Adrenal gland (tissue), 12 donors: Measurements from ENCODE around the gene ST6GALNAC4. TPM values are rescaled to one million over a fixed set of nuclear protein-coding genes. Genes with fewer than 3 reads are reported as not detected.
A peak's percentile ranks its signal among the peaks of the same experiment; 100 is the strongest.

ENCODE experiments used
- DNase-seq, 7 donors: peaks; one replicate each; pipeline ENCODE4 v3.0.0-alpha.2; 2019 to 2020
- H3K27ac ChIP-seq, 5 donors: fragments of 200-600 bp; sonication (generic) in 4 of 5; 1 replicate in 3 of 5; 2 replicates in 2 of 5; pipeline versions ENCODE4 v1.5.1 to v1.8.0; 2016 to 2020; ENCODE audit warnings: mild to moderate bottlenecking in 1 of 5
- H3K27me3 ChIP-seq: fragments of 200-600 bp; 2 replicates; pipeline ENCODE4 v1.8.0; 2021
- H3K36me3 ChIP-seq, 2 donors: fragments of 200-600 bp; replicated peaks in 1 of 2; 1 replicate in 1 of 2; 2 replicates in 1 of 2; pipeline versions ENCODE4 v1.5.1 to v1.8.0; 2018 to 2022
- H3K4me1 ChIP-seq, 2 donors: fragments of 200-600 bp; replicated peaks in 1 of 2; 1 replicate in 1 of 2; 2 replicates in 1 of 2; pipeline versions ENCODE4 v1.5.1 to v1.8.0; 2018 to 2021
- H3K4me3 ChIP-seq, 4 donors: fragments of 200-600 bp; sonication (generic) in 3 of 4; one replicate each; pipeline ENCODE4 v1.5.1; 2016 to 2018
- H3K9me3 ChIP-seq, 3 donors: fragments of 200-600 bp; sonication (generic) in 1 of 3; replicated peaks in 1 of 3; 1 replicate in 2 of 3; 2 replicates in 1 of 3; pipeline versions ENCODE4 v1.5.1 to v1.8.0; 2016 to 2021
- CTCF ChIP-seq, 6 experiments: fragments of 450-650 bp in 4 of 6; fragments of 200-600 bp in 2 of 6; sonication (generic) in 1 of 6; IDR thresholded peaks; 1 replicate in 5 of 6; 2 replicates in 1 of 6; pipeline versions ENCODE4 v1.5.1 to v1.8.0; 2016 to 2021; ENCODE audit warnings: antibody characterized with exemption in 6 of 6, mild to moderate bottlenecking in 2 of 6, moderate library complexity in 1 of 6
- POLR2A ChIP-seq, 2 donors: fragments of 450-650 bp; IDR thresholded peaks; one replicate each; pipeline ENCODE4 v1.6.1; 2017; ENCODE audit warnings: antibody characterized with exemption in 2 of 2, mild to moderate bottlenecking in 2 of 2, moderate library complexity in 1 of 2
- WGBS, 4 donors: extraction: QIAGEN DNeasy Blood & Tissue Kit in 2 of 4; methylation state at CpG; one replicate each; pipeline versions ENCODE4 v1.1.5 to v1.1.7; 2013 to 2017; 5-methylcytosine and 5-hydroxymethylcytosine counted together
- intact Hi-C, 2 donors: fragments of 100-400 bp; cut with DNase I; formaldehyde crosslinking; loops; one replicate each; pipeline versions ENCODE4 v1.14.1 to v1.15.0; 2022 to 2023
- polyA plus RNA-seq, 3 donors: library from polyadenylated mRNA; stranded (reverse); fragments of 200-250 nt in 2 of 3; fragments of 350-450 nt in 1 of 3; fragmentation: Illumina TruSeq in 1 of 3; extraction: RNeasy Lipid Tissue Mini Kit (QIAGEN cat#74804) in 1 of 3; gene quantifications; one replicate each; pipeline ENCODE4 v1.2.3, GENCODE V29; 2013 to 2014
- total RNA-seq, 9 donors: library from RNA; depleted of rRNA in 4 of 9; stranded (reverse); fragments of >200 nt in 4 of 9; fragments of 120-200 nt in 1 of 9; fragmentation: NEBNext Ultra II Directional in 1 of 9; extraction: Animal tissue kit (Norgen Biotek cat#: 25700) in 1 of 9; gene quantifications; one replicate each; pipeline versions ENCODE4 v1.1.0 to v1.2.4, GENCODE V29; 2013 to 2023
- donor health status: healthy with polysubstance abuse.
- donor health status: Bipolar disorder and iron deficiency.
- donor health status: DM: yes; HTN: yes; CAD: no.
- donor health status: DM: no; HTN: no; CAD: no.
- donor health status: DM: no; HTN: no; CAD: no.
- donor health status: DM: yes; HTN: yes; CAD: no.

The ST6GALNAC4 gene
- total and polyA plus RNA-seq, 12 donors: 5.3 to 65.7 (median 14.7) TPM

- H3K36me3 ChIP-seq: peaks cover 0 to 6% of the 10 kb centered on the region in 2 donors
- WGBS, 4 donors: 72 to 83% (median 79%) methylated on average over 8 of the region's 8 CpGs
- intact Hi-C loops: no loop called here
- TF ChIP-seq POLR2A (IDR thresholded peaks at IDR 0.05) (no peak), CTCF (IDR thresholded peaks at IDR 0.05) (no peak)
- H3K27ac ChIP-seq: no peak overlapping the region
- peaks cover 12 to 38% of the 10 kb centered on the region in 2 donors for H3K4me1 ChIP-seq
- DNase-seq: no peak
- no peaks in the 10 kb centered on the region for H3K27me3 ChIP-seq
- H3K4me3 ChIP-seq: no peak overlapping the region
- no peaks in the 10 kb centered on the region for H3K9me3 ChIP-seq
Observed at GRCh38 chr9:127880143-127880542, 36.7 kb downstream of the ST6GALNAC4 start.

GRCh38 chr9:127878652-127879390 lies 38.0 kb downstream of the ST6GALNAC4 start:
- intact Hi-C loops: no loop called here
- peaks cover 17 to 41% of the 10 kb centered on the region in 2 donors for H3K4me1 ChIP-seq
- H3K27ac ChIP-seq: peak overlapping the region in 1 of 5 donors; percentile 66
- WGBS, 4 donors: 65 to 77% (median 73%) methylated on average over 7 to 8 of the region's 8 CpGs
- no peaks in the 10 kb centered on the region for H3K27me3 ChIP-seq
- H3K9me3 ChIP-seq: no peaks in the 10 kb centered on the region
- no peak for DNase-seq
- TF ChIP-seq CTCF (IDR thresholded peaks at IDR 0.05) (no peak), POLR2A (IDR thresholded peaks at IDR 0.05) (no peak)
- no peak overlapping the region for H3K4me3 ChIP-seq
- no peaks in the 10 kb centered on the region for H3K36me3 ChIP-seq

- Histone ChIP-seq H3K27me3 (no peaks in the 10 kb centered on the region), H3K4me1 (peaks cover 20 to 45% of the 10 kb centered on the region in 2 donors), H3K9me3 (no peaks in the 10 kb centered on the region), H3K4me3 (peak overlapping the region in 2 of 4 donors; percentile 47 to 97), H3K27ac (peak overlapping the region in 3 of 5 donors; percentile 50 to 91 (median 66)), H3K36me3 (no peaks in the 10 kb centered on the region)
- DNase-seq: no peak
- no peak for TF ChIP-seq POLR2A (IDR thresholded peaks at IDR 0.05)
- intact Hi-C loops: no loop called here
- WGBS, 4 donors: 41 to 49% (median 47%) methylated on average over 17 to 18 of the region's 18 CpGs
Observed at GRCh38 chr9:127878001-127878651, 38.7 kb downstream of the ST6GALNAC4 start.

GRCh38 chr9:127877566-127877998 lies 39.3 kb downstream of the ST6GALNAC4 start, which contains the start of gene AK1:
Gene AK1 (minus strand): TSS chr9:127877675. CDS start chr9:127874617, 3,058 bp downstream.
- WGBS, 4 donors: 0 to 2% (median 0%) methylated on average over 2 to 44 of the region's 44 CpGs
- intact Hi-C loops: no loop called here
- TF ChIP-seq POLR2A (IDR thresholded peaks at IDR 0.05) (peak in 1 of 2 donors; percentile 58), CTCF (IDR thresholded peaks at IDR 0.05) (no peak)
- Histone ChIP-seq H3K4me3 (peak within 1 kb of the TSS in 2 of 4 donors; percentile 47 to 97), H3K36me3 (peaks cover 0 to 5% of the 10 kb centered on the region in 2 donors), H3K27ac (peak within 1 kb of the TSS in 3 of 5 donors; percentile 50 to 91 (median 66)), H3K9me3 (no peaks in the 10 kb centered on the region), H3K4me1 (peaks cover 20 to 45% of the 10 kb centered on the region in 2 donors), H3K27me3 (no peaks in the 10 kb centered on the region)
- peak; percentile 78 to 90 (median 85) for DNase-seq
